RWPE2 (cell line): ENCODE measurements around the gene C22orf31.

Experiments used
- ATAC-seq: fragments of 200-7000 bp; cut with Tn5 transposase; 3 replicates; pipeline ENCODE4 v1.9.1; 2021; ENCODE audit warnings: low read depth
- DNase-seq: peaks from one replicate; pipeline ENCODE4 v3.0.0-alpha.2; 2020; ENCODE audit warnings: low spot score
- H3K27ac ChIP-seq: fragments of 450-650 bp; 2 replicates; pipeline ENCODE4 v1.5.1; 2017; ENCODE audit warnings: mild to moderate bottlenecking; ENCODE audit not compliant: poor library complexity, severe bottlenecking
- H3K27me3 ChIP-seq: fragments of 250-450 bp; sonication (Bioruptor Pico); 2 replicates; pipeline ENCODE4 v1.5.1; 2021; ENCODE audit warnings: mild to moderate bottlenecking, moderate library complexity; ENCODE audit not compliant: insufficient read depth, poor library complexity, severe bottlenecking
- H3K36me3 ChIP-seq: fragments of 250-450 bp; sonication (Bioruptor Pico); 2 replicates; pipeline ENCODE4 v1.5.1; 2020; ENCODE audit warnings: low read depth, mild to moderate bottlenecking, moderate library complexity
- H3K4me1 ChIP-seq: fragments of 250-450 bp; sonication (Bioruptor Pico); 2 replicates; pipeline ENCODE4 v1.5.1; 2021; ENCODE audit warnings: mild to moderate bottlenecking, moderate library complexity; ENCODE audit not compliant: insufficient read depth, poor library complexity, severe bottlenecking
- H3K4me3 ChIP-seq: fragments of 250-450 bp; sonication (Bioruptor Pico); 2 replicates; pipeline ENCODE4 v1.5.1; 2021; ENCODE audit warnings: mild to moderate bottlenecking, moderate library complexity; ENCODE audit not compliant: severe bottlenecking
- H3K9me3 ChIP-seq: fragments of 250-450 bp; sonication (Bioruptor Pico); 2 replicates; pipeline ENCODE4 v1.5.1; 2021; ENCODE audit warnings: mild to moderate bottlenecking, moderate library complexity; ENCODE audit not compliant: severe bottlenecking
- CTCF ChIP-seq: fragments of 450-650 bp; IDR thresholded peaks from one replicate; pipeline ENCODE4 v1.5.1; 2017; ENCODE audit warnings: mild to moderate bottlenecking, moderate library complexity; ENCODE audit not compliant: poor library complexity, severe bottlenecking

The C22orf31 gene

DNA sequence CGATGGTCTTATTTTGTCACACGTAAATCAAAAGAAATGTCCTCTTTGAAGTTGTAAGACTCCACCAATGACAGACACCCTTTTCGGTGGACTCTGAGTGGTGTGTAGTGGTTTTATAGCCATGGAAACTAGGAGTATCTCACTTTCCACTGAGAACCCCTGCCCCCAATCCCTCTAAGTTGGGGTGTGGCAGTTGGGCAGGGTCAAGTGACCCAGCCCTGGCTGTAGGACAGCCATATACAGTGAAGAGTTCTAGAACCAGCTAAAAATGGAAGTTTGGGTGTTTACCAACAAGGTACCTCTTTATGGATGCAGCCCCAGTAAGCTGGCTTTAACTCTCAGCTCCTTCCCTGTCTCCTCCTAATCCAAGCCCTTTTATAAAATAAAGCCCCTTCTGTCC lies 5.2 kb downstream of the C22orf31 start:
- H3K27me3 ChIP-seq = no peaks in the 10 kb centered on the region
- TF ChIP-seq CTCF = no peak

GRCh38 chr22:29055192-29055830 lies 6.3 kb downstream of the C22orf31 start:
- TF ChIP-seq CTCF = no peak
- H3K4me1 ChIP-seq = no peaks in the 10 kb centered on the region
- DNase-seq (no peak), ATAC-seq (no peak)
- H3K27ac ChIP-seq = no peak overlapping the region
- peaks cover 2% of the 10 kb centered on the region for H3K9me3 ChIP-seq
- H3K36me3 ChIP-seq = no peaks in the 10 kb centered on the region
- no peaks in the 10 kb centered on the region for H3K27me3 ChIP-seq
- H3K4me3 ChIP-seq = no peak overlapping the region

More for the DNA sequence above, 5.2 kb downstream of the C22orf31 start:
- ATAC-seq = no peak
- Histone ChIP-seq H3K36me3 (no peaks in the 10 kb centered on the region), H3K27ac (no peak overlapping the region), H3K9me3 (peaks cover 2% of the 10 kb centered on the region), H3K4me3 (no peak overlapping the region), H3K4me1 (no peaks in the 10 kb centered on the region)
- DNase-seq = no peak

GRCh38 chr22:29054251-29054767 lies 7.3 kb downstream of the C22orf31 start:
- no peak for TF ChIP-seq CTCF
- Histone ChIP-seq H3K36me3 (no peaks in the 10 kb centered on the region), H3K27me3 (no peaks in the 10 kb centered on the region), H3K9me3 (peaks cover 2% of the 10 kb centered on the region), H3K27ac (no peak overlapping the region), H3K4me1 (no peaks in the 10 kb centered on the region), H3K4me3 (no peak overlapping the region)
- ATAC-seq (no peak), DNase-seq (no peak)

DNA sequence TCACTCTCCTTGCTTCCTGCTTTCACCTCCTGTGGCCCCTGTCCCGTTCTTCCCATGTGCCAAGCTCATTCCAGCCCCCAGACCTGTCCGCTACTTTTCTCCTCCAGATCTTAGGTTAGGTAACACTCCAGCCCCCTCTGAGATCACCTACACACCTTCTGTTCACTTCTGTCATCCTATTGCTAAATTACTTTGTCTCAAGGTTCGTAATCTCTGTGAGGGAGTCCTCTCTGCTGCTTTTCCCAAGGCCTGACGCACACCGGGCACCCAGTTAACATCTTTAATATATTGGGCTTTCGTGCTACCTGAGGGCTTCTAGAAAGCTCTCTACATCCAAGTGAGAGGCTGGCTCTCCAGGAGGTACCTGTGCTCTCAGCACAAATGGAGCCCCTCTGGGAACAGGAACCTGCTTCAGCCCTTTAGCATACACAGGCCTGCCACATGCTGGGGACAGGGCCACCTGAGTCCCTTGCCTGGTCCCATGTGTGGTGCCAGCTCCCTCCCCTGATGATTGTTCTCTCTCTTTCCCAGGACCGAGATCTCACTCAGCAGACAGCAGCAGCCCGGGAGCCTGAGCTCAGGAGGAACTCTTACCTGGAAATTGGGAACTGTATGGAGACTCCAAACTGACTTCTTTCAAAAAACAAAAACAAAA lies 8.5 kb downstream of the C22orf31 start:
- TF ChIP-seq CTCF = no peak
- Histone ChIP-seq H3K27me3 (no peaks in the 10 kb centered on the region), H3K27ac (no peak overlapping the region), H3K36me3 (no peaks in the 10 kb centered on the region), H3K4me1 (no peaks in the 10 kb centered on the region), H3K4me3 (no peak overlapping the region), H3K9me3 (peaks cover 2% of the 10 kb centered on the region)
- no peak for ATAC-seq
- DNase-seq = no peak

DNA sequence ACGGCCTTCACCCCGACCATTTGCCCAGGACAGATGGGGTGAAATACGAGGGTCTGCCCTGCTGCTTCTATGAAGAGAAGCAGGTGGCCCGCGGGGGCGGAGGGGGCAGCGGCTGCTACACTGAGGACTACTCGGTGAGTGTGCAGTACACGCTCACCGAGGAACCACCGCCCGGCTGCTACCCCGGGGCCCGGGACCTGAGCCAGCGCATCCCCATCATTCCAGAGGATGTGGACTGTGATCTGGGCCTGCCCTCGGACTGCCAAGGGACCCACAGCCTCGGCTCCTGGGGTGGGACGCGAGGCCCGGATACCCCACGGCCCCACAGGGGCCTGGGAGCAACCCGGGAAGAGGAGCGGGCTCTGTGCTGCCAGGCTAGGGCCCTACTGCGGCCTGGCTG lies 11.2 kb downstream of the C22orf31 start:
- Histone ChIP-seq H3K27me3 (no peaks in the 10 kb centered on the region), H3K9me3 (no peaks in the 10 kb centered on the region), H3K27ac (no peak overlapping the region), H3K4me3 (no peak overlapping the region), H3K4me1 (no peaks in the 10 kb centered on the region), H3K36me3 (peaks cover 6% of the 10 kb centered on the region; the same call in 1 of the 2 replicates)
- DNase-seq (no peak), ATAC-seq (no peak)
- no peak for TF ChIP-seq CTCF
